OCI-LY7 (cell line): Measurements from ENCODE around the gene TRIM56.
"Not testable (repeated sequence)": the region's sequence is repeated elsewhere in the genome, so short reads cannot be mapped to it uniquely, and the experiment has no call there.

ENCODE experiments used
- EZH2phosphoT487 ChIP-seq: fragments of 200-600 bp; sonication (generic); IDR thresholded peaks from 2 replicates; pipeline ENCODE4 v1.6.1; 2018; ENCODE audit warnings: low read depth, borderline replicate concordance, mild to moderate bottlenecking, mixed run types, antibody characterized with exemption, low read length, moderate library complexity, mixed read lengths
- TF ChIP-seq, protein P1 (sequence below): fragments of 200-600 bp; sonication (generic); conservative IDR thresholded peaks from 2 replicates; pipeline ENCODE4 v1.5.1; 2014; ENCODE audit warnings: mild to moderate bottlenecking, antibody characterized with exemption, low read length, moderate library complexity, mixed read lengths

DNA sequence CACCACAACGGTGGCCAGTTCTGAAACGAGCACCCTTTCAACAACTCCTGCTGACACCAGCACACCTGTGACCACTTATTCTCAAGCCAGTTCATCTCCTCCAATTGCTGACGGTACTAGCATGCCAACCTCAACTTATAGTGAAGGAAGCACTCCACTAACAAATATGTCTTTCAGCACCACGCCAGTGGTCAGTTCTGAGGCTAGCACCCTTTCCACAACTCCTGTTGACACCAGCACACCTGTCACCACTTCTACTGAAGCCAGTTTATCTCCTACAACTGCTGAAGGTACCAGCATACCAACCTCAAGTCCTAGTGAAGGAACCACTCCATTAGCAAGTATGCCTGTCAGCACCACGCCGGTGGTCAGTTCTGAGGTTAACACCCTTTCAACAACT, 44.0 kb upstream of the TRIM56 start:
- TF ChIP-seq, protein P1, sequence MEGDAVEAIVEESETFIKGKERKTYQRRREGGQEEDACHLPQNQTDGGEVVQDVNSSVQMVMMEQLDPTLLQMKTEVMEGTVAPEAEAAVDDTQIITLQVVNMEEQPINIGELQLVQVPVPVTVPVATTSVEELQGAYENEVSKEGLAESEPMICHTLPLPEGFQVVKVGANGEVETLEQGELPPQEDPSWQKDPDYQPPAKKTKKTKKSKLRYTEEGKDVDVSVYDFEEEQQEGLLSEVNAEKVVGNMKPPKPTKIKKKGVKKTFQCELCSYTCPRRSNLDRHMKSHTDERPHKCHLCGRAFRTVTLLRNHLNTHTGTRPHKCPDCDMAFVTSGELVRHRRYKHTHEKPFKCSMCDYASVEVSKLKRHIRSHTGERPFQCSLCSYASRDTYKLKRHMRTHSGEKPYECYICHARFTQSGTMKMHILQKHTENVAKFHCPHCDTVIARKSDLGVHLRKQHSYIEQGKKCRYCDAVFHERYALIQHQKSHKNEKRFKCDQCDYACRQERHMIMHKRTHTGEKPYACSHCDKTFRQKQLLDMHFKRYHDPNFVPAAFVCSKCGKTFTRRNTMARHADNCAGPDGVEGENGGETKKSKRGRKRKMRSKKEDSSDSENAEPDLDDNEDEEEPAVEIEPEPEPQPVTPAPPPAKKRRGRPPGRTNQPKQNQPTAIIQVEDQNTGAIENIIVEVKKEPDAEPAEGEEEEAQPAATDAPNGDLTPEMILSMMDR, result not testable (repeated sequence)
- not testable (repeated sequence) for TF ChIP-seq EZH2phosphoT487
